ENCODE data around the gene STK32B. TPM values are rescaled to one million over a fixed set of nuclear protein-coding genes. Genes with fewer than 3 reads are reported as not detected.

STK32B gene
- total RNA-seq, 1 experiment from 2014 or later, result 15.1 TPM

- no TSS peak for BruUV-seq (replicated peaks)
- Histone ChIP-seq H3K9me3 (ENCODE audit: low read depth, low read length, poor library complexity, severe bottlenecking) (no peaks in the 10 kb centered on the region), H3K27me3 (replicated peaks; ENCODE audit: insufficient read depth, low read depth, low read length, poor library complexity) (no peaks in the 10 kb centered on the region), H3K27ac (ENCODE audit: low read depth, low read length, poor library complexity, severe bottlenecking) (no peak overlapping the region), H3K36me3 (ENCODE audit: insufficient read depth, low read length, poor library complexity, severe bottlenecking) (no peaks in the 10 kb centered on the region), H3K4me3 (ENCODE audit: low read depth, low read length, poor library complexity, severe bottlenecking) (no peak overlapping the region), H3K4me1 (ENCODE audit: insufficient read depth, low read length, poor library complexity, severe bottlenecking) (no peaks in the 10 kb centered on the region)
- POLR2A ChIA-PET (ENCODE audit: low non-redundant PET), result no interaction called here
- TF ChIP-seq CTCF (conservative IDR thresholded peaks at IDR 0.05; ENCODE audit: low read depth, low read length), result no peak
- intact Hi-C loops (cut with micrococcal nuclease; ENCODE audit: unreplicated experiment), result no loop called here
- DNase-seq (ENCODE audit: low spot score), result no peak
- CTCF ChIA-PET, result no interaction called here
These were observed 405.1 kb downstream of the STK32B start for GRCh38 chr4:5456296-5456845.

GRCh38 chr4:5458676-5459075 lies 407.4 kb downstream of the STK32B start:
- no TSS peak for BruUV-seq (replicated peaks)
- H3K36me3 ChIP-seq (ENCODE audit: insufficient read depth, low read length, poor library complexity, severe bottlenecking), result no peaks in the 10 kb centered on the region
- no peak overlapping the region for H3K4me3 ChIP-seq (ENCODE audit: low read depth, low read length, poor library complexity, severe bottlenecking)
- ChIA-PET POLR2A (ENCODE audit: low non-redundant PET) (no interaction called here), CTCF (interaction anchor here (0.6 to 2.3 kb wide), 2 partner anchors 405 to 408 kb away, joined by 3 to 19 read pairs; partner anchors contain the start of gene STK32B)
- H3K27ac ChIP-seq (ENCODE audit: low read depth, low read length, poor library complexity, severe bottlenecking), result no peak overlapping the region
- no peaks in the 10 kb centered on the region for H3K27me3 ChIP-seq (replicated peaks; ENCODE audit: insufficient read depth, low read depth, low read length, poor library complexity)
- no peaks in the 10 kb centered on the region for H3K4me1 ChIP-seq (ENCODE audit: insufficient read depth, low read length, poor library complexity, severe bottlenecking)
- no peaks in the 10 kb centered on the region for H3K9me3 ChIP-seq (ENCODE audit: low read depth, low read length, poor library complexity, severe bottlenecking)
- no peak for DNase-seq (ENCODE audit: low spot score)
- TF ChIP-seq EZH2 (IDR thresholded peaks at IDR 0.05; ENCODE audit: borderline replicate concordance, low read depth, low read length, poor library complexity, severe bottlenecking) (no peak), CTCF (conservative IDR thresholded peaks at IDR 0.05; ENCODE audit: low read depth, low read length) (no peak)
- intact Hi-C loops (cut with micrococcal nuclease; ENCODE audit: unreplicated experiment), result no loop called here

DNA sequence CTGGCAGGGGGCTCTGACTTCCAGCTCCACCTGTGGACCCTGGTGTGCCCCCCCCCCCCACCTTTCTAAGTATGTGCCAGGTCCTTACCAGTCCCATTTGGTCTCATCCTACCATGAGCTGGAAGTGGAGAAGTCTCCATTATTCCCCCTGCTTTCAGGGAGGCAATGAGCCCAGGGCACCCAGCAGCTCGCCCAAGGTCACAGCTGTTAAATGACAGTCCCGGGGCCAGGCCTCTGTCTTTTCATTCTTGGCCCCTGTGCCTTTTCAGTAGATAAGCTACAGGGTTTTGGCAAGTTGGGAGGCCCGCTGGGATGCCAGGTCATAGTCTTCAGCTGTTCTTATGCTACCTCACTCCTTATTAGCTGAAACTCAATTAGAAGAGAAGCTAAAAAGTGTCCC lies 408.0 kb downstream of the STK32B start:
- H3K36me3 ChIP-seq (ENCODE audit: insufficient read depth, low read length, poor library complexity, severe bottlenecking), result no peaks in the 10 kb centered on the region
- ChIA-PET CTCF (interaction anchor here (0.6 to 2.3 kb wide), 3 partner anchors 51 to 724 kb away, joined by 4 to 19 read pairs (median 10); partner anchors contain the start of gene STK32B), POLR2A (ENCODE audit: low non-redundant PET) (no interaction called here)
- TF ChIP-seq EZH2 (IDR thresholded peaks at IDR 0.05; ENCODE audit: borderline replicate concordance, low read depth, low read length, poor library complexity, severe bottlenecking), result no peak
- no peak for TF ChIP-seq CTCF (conservative IDR thresholded peaks at IDR 0.05; ENCODE audit: low read depth, low read length)
- no peak overlapping the region for H3K4me3 ChIP-seq (ENCODE audit: low read depth, low read length, poor library complexity, severe bottlenecking)
- no peaks in the 10 kb centered on the region for H3K4me1 ChIP-seq (ENCODE audit: insufficient read depth, low read length, poor library complexity, severe bottlenecking)
- BruUV-seq (replicated peaks), result no TSS peak
- no peak overlapping the region for H3K27ac ChIP-seq (ENCODE audit: low read depth, low read length, poor library complexity, severe bottlenecking)
- DNase-seq (ENCODE audit: low spot score), result no peak
- no peaks in the 10 kb centered on the region for H3K27me3 ChIP-seq (replicated peaks; ENCODE audit: insufficient read depth, low read depth, low read length, poor library complexity)
- no peaks in the 10 kb centered on the region for H3K9me3 ChIP-seq (ENCODE audit: low read depth, low read length, poor library complexity, severe bottlenecking)
- intact Hi-C loops (cut with micrococcal nuclease; ENCODE audit: unreplicated experiment), result no loop called here

Measured in A673 (cell line).